K562 (cell line): ENCODE measurements around the gene FOXN3. TPM values are rescaled to one million over a fixed set of nuclear protein-coding genes. Genes with fewer than 3 reads are reported as not detected.
"Not testable (repeated sequence)": the region's sequence is repeated elsewhere in the genome, so short reads cannot be mapped to it uniquely, and the experiment has no call there.

Experiments
- ATAC-seq: fragments of 200-7000 bp; cut with Tn5 transposase; 3 replicates; pipeline ENCODE4 v1.9.1; 2020; ENCODE audit warnings: moderate library complexity
- BruUV-seq: library from RNA; stranded (reverse); fragments of 400-500 nt; replicated peaks from 2 replicates; lab custom pipeline; 2021; lab: Mats Ljungman, UMichigan
- CTCF ChIA-PET: fragments of 300-600 bp; formaldehyde crosslinking; extraction: SDS; loops from one replicate; lab custom pipeline; 2021; ENCODE audit warnings: low intra/inter-chr PET ratio; lab: Yijun Ruan, JAX
- POLR2A ChIA-PET: fragments of 300-600, 350-650 bp; sonication (Branson Sonifier 250); formaldehyde crosslinking; extraction: SDS; loops from one replicate; lab custom pipeline; 2021; ENCODE audit warnings: antibody characterized with exemption, inconsistent platforms; lab: Yijun Ruan, JAX
- DNase-seq, 4 experiments: peaks; one replicate each; pipeline versions ENCODE4 v3.0.0 to v3.0.0-alpha.2; 2011 to 2018; ENCODE audit warnings: low spot score in 3 of 4, mixed read lengths in 3 of 4; ENCODE audit errors: extremely low read depth in 1 of 4
- FAIRE-seq: peaks from 2 replicates; lab custom pipeline; 2011; peaks lifted over from hg19 to GRCh38; lab: Jason Lieb, UNC
- H2AFZ ChIP-seq: 2 replicates; pipeline ENCODE4 v1.6.0; 2011; ENCODE audit warnings: low read depth, low read length, control low read depth, inconsistent platforms
- H3K27ac ChIP-seq: fragments of 200-600 bp; 3 replicates; pipeline ENCODE4 v1.8.0; 2011; ENCODE audit warnings: low read depth, mild to moderate bottlenecking, control low read depth, inconsistent platforms, low read length, moderate library complexity, mixed read lengths; ENCODE audit errors: extremely low read depth
- H3K27me3 ChIP-seq, 2 experiments: fragments of 300-600 bp in 1 of 2; 2 replicates in 1 of 2; 3 replicates in 1 of 2; pipeline versions ENCODE4 v1.6.0 to v1.8.0; 2011; ENCODE audit warnings: inconsistent platforms in 2 of 2, low read length in 2 of 2, mild to moderate bottlenecking in 1 of 2, mixed read lengths in 1 of 2, moderate library complexity in 1 of 2; ENCODE audit not compliant: control insufficient read depth in 2 of 2, insufficient read depth in 2 of 2
- H3K36me3 ChIP-seq: fragments of 300-600 bp; 3 replicates; pipeline ENCODE4 v1.8.0; 2011; ENCODE audit warnings: mild to moderate bottlenecking, low read length, inconsistent platforms; ENCODE audit not compliant: control insufficient read depth, insufficient read depth
- H3K4me1 ChIP-seq, 2 experiments: fragments of 200-600 bp in 1 of 2; replicated peaks in 1 of 2; 2 replicates in 1 of 2; 3 replicates in 1 of 2; pipeline versions ENCODE4 v1.5.1 to v1.8.0; 2011; ENCODE audit warnings: inconsistent platforms in 2 of 2, low read length in 2 of 2, mild to moderate bottlenecking in 1 of 2, mixed read lengths in 1 of 2, moderate library complexity in 1 of 2; ENCODE audit not compliant: control insufficient read depth in 2 of 2, insufficient read depth in 2 of 2
- H3K4me2 ChIP-seq: 2 replicates; pipeline ENCODE4 v1.6.1; 2011; ENCODE audit warnings: low read length, control low read depth, inconsistent platforms, mixed read lengths; ENCODE audit not compliant: insufficient read depth
- H3K4me3 ChIP-seq: fragments of 200-600 bp; sonication (generic), shearing (Covaris generic); 2 replicates; pipeline ENCODE4 v1.5.1; 2016; ENCODE audit warnings: control low read depth, inconsistent platforms
- H3K79me2 ChIP-seq: fragments of 200-600 bp; 3 replicates; pipeline ENCODE4 v1.8.0; 2011; ENCODE audit warnings: low read length, inconsistent platforms; ENCODE audit not compliant: control insufficient read depth, insufficient read depth
- H3K9ac ChIP-seq, 2 experiments: 2 replicates each; pipeline versions ENCODE4 v1.6.0 to v1.6.1; 2011; ENCODE audit warnings: low read depth in 2 of 2, low read length in 2 of 2, control low read depth in 1 of 2, inconsistent platforms in 1 of 2, mild to moderate bottlenecking in 1 of 2, mixed read lengths in 1 of 2; ENCODE audit not compliant: insufficient read depth in 1 of 2
- H3K9me1 ChIP-seq: one replicate; pipeline ENCODE4 v1.6.0; 2011; ENCODE audit warnings: inconsistent platforms, mild to moderate bottlenecking, low read length, moderate library complexity; ENCODE audit not compliant: control insufficient read depth, insufficient read depth
- H3K9me3 ChIP-seq: replicated peaks from 2 replicates; pipeline ENCODE4 v1.5.1; 2011; ENCODE audit warnings: low read depth, low read length, inconsistent platforms; ENCODE audit not compliant: control insufficient read depth, insufficient read depth
- H4K20me1 ChIP-seq: replicated peaks from 2 replicates; pipeline ENCODE4 v1.6.1; 2011; ENCODE audit warnings: low read length, inconsistent platforms, mixed read lengths; ENCODE audit not compliant: control insufficient read depth, insufficient read depth
- ATF1 ChIP-seq, 2 experiments: fragments of 450-650 bp in 1 of 2; IDR thresholded peaks; 2 replicates each; pipeline ENCODE4 v1.6.1; 2016; ENCODE audit warnings: missing compliant biosample characterization in 1 of 2, missing genetic modification characterization in 1 of 2
- ATF7 ChIP-seq: fragments of 450-650 bp; IDR thresholded peaks from 2 replicates; pipeline ENCODE4 v1.7.1; 2014; ENCODE audit warnings: mild to moderate bottlenecking, moderate library complexity
- CBX3 ChIP-seq, 2 experiments: IDR thresholded peaks; 1 replicate in 1 of 2; 2 replicates in 1 of 2; pipeline ENCODE4 v1.6.1; 2012; ENCODE audit warnings: inconsistent platforms in 2 of 2, low read length in 2 of 2, borderline replicate concordance in 1 of 2, control low read depth in 1 of 2
- CEBPB ChIP-seq: fragments of 450-650 bp; IDR thresholded peaks from 2 replicates; pipeline ENCODE4 v1.6.1; 2016; ENCODE audit warnings: missing genetic modification characterization, missing compliant biosample characterization
- CREM ChIP-seq: IDR thresholded peaks from 2 replicates; pipeline ENCODE4 v1.6.1; 2014; ENCODE audit warnings: antibody characterized with exemption, low read depth
- E2F3 ChIP-seq: fragments of 250-450 bp; sonication (Bioruptor Pico); IDR thresholded peaks from 2 replicates; pipeline ENCODE4 v1.4.0; 2020; ENCODE audit warnings: mild to moderate bottlenecking
- FOSL1 ChIP-seq: fragments of 200-800 bp; sonication (Bioruptor generic); conservative IDR thresholded peaks from 2 replicates; pipeline ENCODE4 v1.6.1; 2016; ENCODE audit warnings: missing genetic modification characterization, missing compliant biosample characterization
- NFXL1 ChIP-seq: fragments of 450-650 bp; formaldehyde crosslinking; IDR thresholded peaks from 2 replicates; pipeline ENCODE4 v1.4.0; 2021; ENCODE audit warnings: mild to moderate bottlenecking
- NONO ChIP-seq, 2 experiments: fragments of 200-400 bp in 1 of 2; fragments of 450-650 bp in 1 of 2; formaldehyde crosslinking in 1 of 2; IDR thresholded peaks; 2 replicates each; pipeline ENCODE4 v1.6.1; 2017; ENCODE audit warnings: low read depth in 2 of 2, mild to moderate bottlenecking in 2 of 2, moderate library complexity in 2 of 2, low read length in 1 of 2
- SPI1 ChIP-seq: IDR thresholded peaks from 2 replicates; pipeline ENCODE4 v1.6.1; 2011; ENCODE audit warnings: low read depth, low read length, control low read depth, borderline replicate concordance
- WGBS: fragments of 100-300 bp; shearing (Covaris generic); methylation state at CpG from one replicate; pipeline ENCODE4 v1.1.6; 2016; ENCODE audit warnings: low coverage, mixed read lengths; ENCODE audit not compliant: insufficient coverage; ENCODE audit errors: missing lambda C conversion rate; 5-methylcytosine and 5-hydroxymethylcytosine counted together
- in situ Hi-C: fragments of 300-500 bp; cut with MboI; formaldehyde crosslinking; loops from 4 replicates; pipeline ENCODE4 v1.15.0; 2018; ENCODE audit warnings: inconsistent platforms, mixed read lengths
- intact Hi-C: fragments of 100-400 bp; cut with micrococcal nuclease; formaldehyde crosslinking; loops from 2 replicates; pipeline ENCODE4 v1.14.2; 2022
- polyA plus RNA-seq, 8 experiments: library from polyadenylated mRNA; depleted of rRNA in 4 of 8; stranded (reverse) in 5 of 8; unstranded in 3 of 8; fragments of >200 nt; fragmentation: Nextera tagmentation in 2 of 8; fragmentation: Illumina TruSeq in 1 of 8; extraction: Ambion mirVana in 2 of 8; extraction: Trizol in 1 of 8; gene quantifications; 2 replicates each; pipeline versions ENCODE4 v1.2.1 to v1.2.3, GENCODE V29; 2011 to 2014; ENCODE audit warnings: inconsistent platforms in 1 of 8, missing spikeins in 1 of 8
- total RNA-seq, 7 experiments: library from RNA; depleted of rRNA in 6 of 7; stranded (reverse); fragments of >200 nt in 6 of 7; fragmentation: Illumina TruSeq in 2 of 7; extraction: Trizol in 2 of 7; gene quantifications; 2 replicates each; pipeline versions ENCODE4 v1.2.1 to v1.2.3, GENCODE V29; 2011 to 2021; ENCODE audit warnings: low replicate concordance in 1 of 7
- TF ChIP-seq, protein P1 (sequence below), 2 experiments: IDR thresholded peaks in 1 of 2; conservative IDR thresholded peaks in 1 of 2; 2 replicates each; pipeline ENCODE4 v1.6.1; 2016; ENCODE audit warnings: low read depth in 2 of 2, mild to moderate bottlenecking in 1 of 2, missing compliant biosample characterization in 1 of 2, missing genetic modification characterization in 1 of 2, moderate library complexity in 1 of 2

The FOXN3 gene
- total and polyA plus RNA-seq, 9 of the 15 experiments (the other 6 are each of a cell fraction or from before 2014, with no cell fraction given) = 0.07 to 1.3 (median 0.40) TPM

DNA sequence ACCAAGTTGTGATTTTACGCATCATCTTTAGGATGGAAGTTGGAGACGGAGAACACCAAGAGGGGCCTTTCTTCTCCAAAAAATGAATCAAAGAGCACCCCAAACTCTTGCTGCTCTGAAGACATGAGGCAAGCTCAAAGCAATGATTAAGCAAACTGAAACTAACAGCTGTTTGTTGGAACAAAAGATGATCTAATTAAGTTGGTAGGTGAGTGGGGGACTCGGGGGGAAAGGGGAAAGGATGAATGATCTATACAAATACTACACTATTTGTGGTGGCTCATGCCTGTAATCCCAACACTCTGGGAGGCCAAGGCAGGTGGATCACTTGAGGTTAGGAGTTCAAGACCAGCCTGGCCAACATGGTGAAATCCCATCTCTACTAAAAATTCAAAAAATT, 217.7 kb downstream of the FOXN3 start:
- H3K27me3 ChIP-seq = peaks cover 0 to 29% of the 10 kb centered on the region in 2 experiments; a peak in 2 of 5 replicates
- 0% methylated on average over 3 of the region's 3 CpGs for WGBS
- H3K4me2 ChIP-seq, intact Hi-C loops, CTCF ChIA-PET, H3K4me1 ChIP-seq, ATAC-seq, H3K9me1 ChIP-seq, BruUV-seq, H2AFZ ChIP-seq, H3K9ac ChIP-seq, H3K27ac ChIP-seq, H3K36me3 ChIP-seq, H4K20me1 ChIP-seq, H3K4me3 ChIP-seq, H3K9me3 ChIP-seq, H3K79me2 ChIP-seq, in situ Hi-C loops, FAIRE-seq, DNase-seq, POLR2A ChIA-PET: not testable (repeated sequence)

DNA sequence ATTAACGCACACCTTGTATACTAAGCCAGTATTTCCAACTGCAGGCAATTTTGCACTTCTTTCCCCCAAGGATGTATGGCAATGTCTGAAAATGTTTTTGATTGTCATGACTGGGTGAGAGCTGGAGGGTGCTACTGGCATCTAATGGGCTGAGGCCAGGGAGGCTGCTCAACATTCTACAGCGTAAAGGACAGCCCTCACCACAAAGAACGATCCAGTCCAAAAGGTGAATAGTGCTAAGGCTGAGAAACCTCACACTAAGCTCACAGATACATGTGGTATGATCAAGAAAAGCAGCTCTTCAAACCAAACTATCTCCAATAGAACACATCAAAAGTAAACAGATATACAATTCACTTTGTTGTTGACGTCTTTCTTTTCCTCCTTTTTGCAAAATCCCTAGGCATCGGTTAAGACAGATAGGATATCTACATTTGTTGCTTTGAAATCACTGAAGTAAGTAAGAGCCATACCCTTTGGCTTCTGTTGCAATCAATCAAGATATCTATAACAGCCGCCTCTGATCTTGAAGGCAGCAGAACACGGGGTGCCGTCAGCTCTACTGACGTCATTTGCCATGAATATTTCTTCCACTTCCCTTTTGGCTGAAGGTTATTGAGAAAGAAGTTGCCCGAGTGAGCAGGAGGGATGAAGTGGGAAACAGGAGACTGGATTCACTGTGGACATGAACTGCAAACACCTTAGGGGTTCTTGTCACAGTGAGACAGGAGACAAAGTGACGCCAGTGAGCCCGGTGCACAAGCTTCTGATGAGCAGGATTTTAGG, 218.3 kb downstream of the FOXN3 start:
- no peaks in the 10 kb centered on the region for H3K9me3 ChIP-seq
- FAIRE-seq = no peak
- H3K9ac ChIP-seq = no peak overlapping the region
- no peak overlapping the region; the same call in 1 of the 2 replicates for H3K4me2 ChIP-seq
- H4K20me1 ChIP-seq = no peaks in the 10 kb centered on the region
- ChIA-PET POLR2A (interaction anchor here (0.6 kb wide), 1 partner anchor 19 kb away, joined by 5 read pairs; no protein-coding TSS in a partner anchor), CTCF (no interaction called here)
- H3K36me3 ChIP-seq = no peaks in the 10 kb centered on the region
- no peak overlapping the region for H2AFZ ChIP-seq
- H3K9me1 ChIP-seq = no peaks in the 10 kb centered on the region
- in situ Hi-C loops (no loop called here), intact Hi-C loops (no loop called here)
- no peaks in the 10 kb centered on the region for H3K79me2 ChIP-seq
- no peak for ATAC-seq
- no peak for DNase-seq
- no peak overlapping the region for H3K4me3 ChIP-seq
- no peak overlapping the region for H3K27ac ChIP-seq
- no TSS peak for BruUV-seq
- H3K4me1 ChIP-seq = no peaks in the 10 kb centered on the region; a peak in 1 of 5 replicates
- peaks cover 0 to 29% of the 10 kb centered on the region in 2 experiments; a peak in 2 of 5 replicates for H3K27me3 ChIP-seq
- 0% methylated on average over 12 of the region's 12 CpGs for WGBS
- no peak for TF ChIP-seq NFXL1
- no peak for TF ChIP-seq E2F3 (CRISPR knock-in tag)
- TF ChIP-seq ATF1 (CRISPR knock-in tag; IDR thresholded peaks at IDR 0.05) = no peak
- peak; percentile 34; the same call in 1 of the 2 replicates for TF ChIP-seq ATF1 (tag; IDR thresholded peaks at IDR 0.05)
- TF ChIP-seq, protein P1, sequence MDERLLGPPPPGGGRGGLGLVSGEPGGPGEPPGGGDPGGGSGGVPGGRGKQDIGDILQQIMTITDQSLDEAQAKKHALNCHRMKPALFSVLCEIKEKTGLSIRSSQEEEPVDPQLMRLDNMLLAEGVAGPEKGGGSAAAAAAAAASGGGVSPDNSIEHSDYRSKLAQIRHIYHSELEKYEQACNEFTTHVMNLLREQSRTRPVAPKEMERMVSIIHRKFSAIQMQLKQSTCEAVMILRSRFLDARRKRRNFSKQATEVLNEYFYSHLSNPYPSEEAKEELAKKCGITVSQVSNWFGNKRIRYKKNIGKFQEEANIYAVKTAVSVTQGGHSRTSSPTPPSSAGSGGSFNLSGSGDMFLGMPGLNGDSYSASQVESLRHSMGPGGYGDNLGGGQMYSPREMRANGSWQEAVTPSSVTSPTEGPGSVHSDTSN (CRISPR knock-in tag; IDR thresholded peaks at IDR 0.05; ENCODE audit: low read depth) = no peak
- TF ChIP-seq, protein P1 (tag; conservative IDR thresholded peaks at IDR 0.05; ENCODE audit: low read depth) = peak; percentile 57
- peak; percentile 46; the same call in 1 of the 2 replicates for TF ChIP-seq CREM
- TF ChIP-seq SPI1 = peak; percentile 56; the same call in 1 of the 2 replicates
- TF ChIP-seq ATF7 = peak; percentile 54; the same call in 1 of the 2 replicates
- TF ChIP-seq FOSL1 (tag) = no peak
- no peak for TF ChIP-seq CBX3 (IDR thresholded peaks at IDR 0.05; ENCODE audit: borderline replicate concordance in 1 of 2, low read length in 2 of 2)
- TF ChIP-seq CEBPB (tag) = 0 out of 2 replicates have a peak, but pooled peaks have one; percentile 36
- TF ChIP-seq NONO (IDR thresholded peaks at IDR 0.05; ENCODE audit: low read depth in 2 of 2, low read length in 1 of 2) = no peak
